ENCODE measurements around the gene SLCO2A1.

- TF ChIP-seq CTCF (IDR thresholded peaks at IDR 0.05 in 4 of 5, conservative IDR thresholded peaks at IDR 0.05 in 1 of 5) (no peak), POLR2A (IDR thresholded peaks at IDR 0.05) (no peak)
These were observed 89.2 kb downstream of the SLCO2A1 start for GRCh38 chr3:133940536-133940935.
